ENCODE measurements around the gene TSC1. TPM values are rescaled to one million over a fixed set of nuclear protein-coding genes. Genes with fewer than 3 reads are reported as not detected.

TSC1 gene
- total and polyA plus RNA-seq, 2 experiments from 2014 or later: 21.1 to 52.3 TPM

GRCh38 chr9:132849185-132849706, 95.2 kb downstream of the TSC1 start:
- no peak overlapping the region for H3K4me3 ChIP-seq
- H3K4me1 ChIP-seq (ENCODE audit: low read depth): no peaks in the 10 kb centered on the region
- H3K27ac ChIP-seq: no peak overlapping the region
- H3K27me3 ChIP-seq: no peaks in the 10 kb centered on the region
- DNase-seq (ENCODE audit: low read depth in 1 of 2, low spot score in 1 of 2): peak in 1 of 2 donors; percentile 53
- TF ChIP-seq, protein P1, sequence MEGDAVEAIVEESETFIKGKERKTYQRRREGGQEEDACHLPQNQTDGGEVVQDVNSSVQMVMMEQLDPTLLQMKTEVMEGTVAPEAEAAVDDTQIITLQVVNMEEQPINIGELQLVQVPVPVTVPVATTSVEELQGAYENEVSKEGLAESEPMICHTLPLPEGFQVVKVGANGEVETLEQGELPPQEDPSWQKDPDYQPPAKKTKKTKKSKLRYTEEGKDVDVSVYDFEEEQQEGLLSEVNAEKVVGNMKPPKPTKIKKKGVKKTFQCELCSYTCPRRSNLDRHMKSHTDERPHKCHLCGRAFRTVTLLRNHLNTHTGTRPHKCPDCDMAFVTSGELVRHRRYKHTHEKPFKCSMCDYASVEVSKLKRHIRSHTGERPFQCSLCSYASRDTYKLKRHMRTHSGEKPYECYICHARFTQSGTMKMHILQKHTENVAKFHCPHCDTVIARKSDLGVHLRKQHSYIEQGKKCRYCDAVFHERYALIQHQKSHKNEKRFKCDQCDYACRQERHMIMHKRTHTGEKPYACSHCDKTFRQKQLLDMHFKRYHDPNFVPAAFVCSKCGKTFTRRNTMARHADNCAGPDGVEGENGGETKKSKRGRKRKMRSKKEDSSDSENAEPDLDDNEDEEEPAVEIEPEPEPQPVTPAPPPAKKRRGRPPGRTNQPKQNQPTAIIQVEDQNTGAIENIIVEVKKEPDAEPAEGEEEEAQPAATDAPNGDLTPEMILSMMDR (IDR thresholded peaks at IDR 0.05; ENCODE audit: low read depth, low read length): no peak
- no peaks in the 10 kb centered on the region for H3K36me3 ChIP-seq
- H3K9me3 ChIP-seq (ENCODE audit: low read depth): no peaks in the 10 kb centered on the region

DNA sequence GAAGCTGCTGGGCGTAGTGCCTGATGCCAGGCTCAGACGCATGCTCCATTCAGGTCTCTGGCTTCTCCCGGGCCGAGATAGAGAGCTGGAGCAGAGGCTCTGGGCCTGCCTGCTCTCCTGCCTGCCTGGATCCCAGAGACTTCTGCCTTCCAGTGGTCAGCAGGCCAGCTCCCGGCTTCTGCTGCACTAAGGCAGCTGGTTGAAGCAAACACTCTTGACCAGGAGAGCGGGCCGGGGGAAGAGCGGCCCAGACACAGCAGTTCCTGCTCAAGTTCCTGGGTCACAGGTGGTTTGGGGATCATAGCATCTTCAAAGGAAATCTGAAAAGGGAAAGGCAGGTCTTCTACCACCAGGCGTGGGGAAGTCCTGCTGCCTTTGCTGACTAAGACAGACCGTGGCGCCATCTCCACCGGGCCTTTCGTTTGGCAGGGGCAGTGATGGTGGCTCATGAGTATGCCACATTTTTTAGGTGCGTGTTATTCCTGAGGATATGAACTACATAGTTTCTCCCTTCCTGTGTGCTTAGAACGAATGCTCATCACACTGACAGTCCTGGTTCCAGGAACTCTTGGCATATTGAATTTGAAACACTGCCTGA, 97.4 kb downstream of the TSC1 start:
- no peaks in the 10 kb centered on the region for H3K9me3 ChIP-seq (ENCODE audit: low read depth)

DNA sequence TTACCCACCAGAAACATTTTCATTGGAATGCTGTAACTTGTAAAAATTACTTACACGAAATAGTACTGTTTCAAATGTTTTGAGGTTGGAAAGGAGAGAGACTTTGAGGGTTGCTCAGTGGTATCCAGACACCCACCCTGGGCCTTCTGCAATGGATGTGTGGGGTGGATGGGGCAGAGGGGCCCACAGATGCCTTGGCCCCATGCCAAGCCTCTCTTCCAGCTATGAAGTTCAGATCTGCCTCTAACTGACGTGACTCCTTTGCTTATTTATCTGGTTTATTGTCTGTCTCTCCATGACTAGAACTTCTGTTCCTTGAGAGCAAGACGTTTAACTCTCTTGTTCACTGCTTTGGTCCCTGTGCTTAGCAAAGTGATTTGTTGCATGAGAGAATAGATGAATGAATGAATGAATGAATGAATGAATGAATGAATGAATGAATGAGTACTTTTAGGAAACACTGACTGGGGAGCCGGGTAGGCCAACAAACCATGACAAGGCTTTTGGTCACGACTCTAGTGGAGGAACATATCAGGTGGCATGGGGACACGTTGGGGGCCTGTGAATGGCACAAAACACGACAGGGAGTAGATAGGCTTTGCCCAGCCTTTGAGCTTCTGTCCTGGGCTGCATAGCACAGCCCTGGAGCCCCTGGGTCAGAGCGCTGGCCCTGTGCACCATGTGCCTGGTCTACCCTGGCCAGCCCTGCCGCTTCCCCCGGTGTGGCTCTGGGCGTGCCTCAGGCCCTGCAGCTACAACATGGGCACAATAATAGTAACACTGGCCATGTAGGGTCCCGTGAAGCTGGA, 98.1 kb downstream of the TSC1 start:
- TF ChIP-seq, protein P1 (IDR thresholded peaks at IDR 0.05; ENCODE audit: low read depth, low read length): no peak
- Histone ChIP-seq H3K4me3 (no peak overlapping the region), H3K4me1 (ENCODE audit: low read depth) (no peaks in the 10 kb centered on the region), H3K9me3 (ENCODE audit: low read depth) (no peaks in the 10 kb centered on the region), H3K27ac (no peak overlapping the region), H3K27me3 (no peaks in the 10 kb centered on the region), H3K36me3 (no peaks in the 10 kb centered on the region)
- no peak for DNase-seq (ENCODE audit: low read depth in 1 of 2, low spot score in 1 of 2)

More for the DNA sequence above, 97.4 kb downstream of the TSC1 start:
- Histone ChIP-seq H3K4me1 (ENCODE audit: low read depth) (no peaks in the 10 kb centered on the region), H3K27ac (no peak overlapping the region), H3K4me3 (no peak overlapping the region), H3K27me3 (no peaks in the 10 kb centered on the region), H3K36me3 (no peaks in the 10 kb centered on the region)
- TF ChIP-seq, protein P1 (IDR thresholded peaks at IDR 0.05; ENCODE audit: low read depth, low read length): no peak
- DNase-seq (ENCODE audit: low read depth in 1 of 2, low spot score in 1 of 2): no peak

DNA sequence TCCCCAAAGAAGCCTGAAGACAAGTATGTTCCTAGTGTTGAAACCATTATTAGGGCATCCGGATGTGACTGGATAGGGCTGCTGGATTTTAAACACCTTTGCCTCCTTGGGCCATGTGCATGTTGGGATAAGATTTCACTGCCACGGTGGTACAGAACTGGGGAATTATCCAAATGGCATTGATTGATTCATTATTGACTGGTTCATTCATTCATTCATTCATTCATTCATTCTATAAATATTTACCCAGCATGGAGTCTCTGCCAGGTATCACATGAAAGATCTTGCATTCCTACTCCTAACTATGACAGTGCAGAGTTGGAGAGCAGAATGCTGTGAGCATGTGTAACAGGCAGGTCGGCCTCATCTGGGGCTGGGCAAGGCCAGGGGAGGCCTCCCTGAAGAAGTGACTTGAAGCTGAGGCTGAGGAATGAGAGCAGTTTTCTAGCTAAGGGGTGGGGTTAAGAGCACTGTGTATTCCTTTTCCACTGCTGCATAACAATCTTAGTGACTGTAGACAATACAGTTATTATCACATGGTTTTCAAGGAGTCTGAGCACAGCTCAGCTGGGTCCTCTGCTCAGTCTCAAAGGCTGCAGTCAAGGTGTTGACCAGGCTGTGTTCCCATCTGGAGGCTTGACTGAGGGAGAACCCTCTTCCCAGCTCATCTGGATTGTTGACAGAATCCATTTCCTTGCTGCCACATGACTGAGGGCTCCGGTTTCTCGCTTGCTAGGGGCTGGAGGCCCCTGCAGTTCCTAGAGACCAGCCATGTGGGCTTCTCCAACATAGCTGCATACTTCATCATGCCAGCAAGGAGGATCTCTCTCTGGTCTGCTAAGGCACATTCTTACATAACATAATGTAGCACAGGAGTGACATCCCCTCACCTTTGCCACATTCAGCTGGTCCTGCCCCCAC, 102.0 kb downstream of the TSC1 start:
- Histone ChIP-seq H3K27me3 (no peaks in the 10 kb centered on the region), H3K36me3 (no peaks in the 10 kb centered on the region), H3K9me3 (ENCODE audit: low read depth) (no peaks in the 10 kb centered on the region), H3K4me1 (ENCODE audit: low read depth) (no peaks in the 10 kb centered on the region), H3K4me3 (no peak overlapping the region), H3K27ac (no peak overlapping the region)
- TF ChIP-seq, protein P1 (IDR thresholded peaks at IDR 0.05; ENCODE audit: low read depth, low read length): no peak
- no peak for DNase-seq (ENCODE audit: low read depth in 1 of 2, low spot score in 1 of 2)

Other genes with a start within 250 kb of the TSC1 start
- 0.25 and 0.83 TPM in 2 replicates for gene AK8, start 66.3 kb downstream of the TSC1 start, total RNA-seq
- gene AK8, start 66.3 kb downstream of the TSC1 start, polyA plus RNA-seq: 0.70 and 1.9 TPM in 2 replicates
- gene SPACA9, start 65.7 kb downstream of the TSC1 start, total RNA-seq: 4.8 and 6.4 TPM in 2 replicates
- gene SPACA9, start 65.7 kb downstream of the TSC1 start, polyA plus RNA-seq: 7.8 and 13.2 TPM in 2 replicates
- gene GFI1B, start 34.1 kb upstream of the TSC1 start, total RNA-seq: 0.06 and 0.07 TPM in 2 replicates
- gene GFI1B, start 34.1 kb upstream of the TSC1 start, polyA plus RNA-seq: not detected in 2 replicates
- gene GTF3C5, start 86.4 kb upstream of the TSC1 start, total RNA-seq: 83.5 and 99.5 TPM in 2 replicates
- 81.5 and 84.0 TPM in 2 replicates for gene GTF3C5, start 86.4 kb upstream of the TSC1 start, polyA plus RNA-seq
- gene CEL, start 117.4 kb upstream of the TSC1 start, total RNA-seq: 1.1 and 1.6 TPM in 2 replicates
- gene CEL, start 117.4 kb upstream of the TSC1 start, polyA plus RNA-seq: 0.73 and 1.3 TPM in 2 replicates
- gene RALGDS, start 176.6 kb upstream of the TSC1 start, total RNA-seq: 58.3 and 65.7 TPM in 2 replicates
- 49.7 and 50.4 TPM in 2 replicates for gene RALGDS, start 176.6 kb upstream of the TSC1 start, polyA plus RNA-seq
- gene GBGT1, start 219.3 kb upstream of the TSC1 start, total RNA-seq: 5.6 and 11.9 TPM in 2 replicates
- 0.87 and 2.8 TPM in 2 replicates for gene GBGT1, start 219.3 kb upstream of the TSC1 start, polyA plus RNA-seq

All from cardiac muscle cell (in vitro differentiated cells and primary cell).